HEK293 (cell line): ENCODE data around the gene LIN9.

ENCODE experiments used
- CTCF ChIA-PET: fragments of 350-600 bp; formaldehyde crosslinking; extraction: SDS; loops from one replicate; lab custom pipeline; 2021; ENCODE audit warnings: antibody characterized with exemption; lab: Yijun Ruan, JAX
- POLR2A ChIA-PET: fragments of 300-600 bp; formaldehyde crosslinking; extraction: SDS; loops from one replicate; lab custom pipeline; 2020; ENCODE audit warnings: antibody characterized with exemption, inconsistent platforms; lab: Yijun Ruan, JAX
- H3K27ac ChIP-seq: fragments of 200-500 bp; sonication (Bioruptor generic); 2 replicates; pipeline ENCODE4 v1.5.1; 2014; ENCODE audit warnings: low read depth, low read length, control low read depth, inconsistent platforms; ENCODE audit errors: extremely low read depth
- H3K36me3 ChIP-seq, 2 experiments: fragments of 200-500 bp in 1 of 2; sonication (Bioruptor generic) in 1 of 2; 1 replicate in 1 of 2; 2 replicates in 1 of 2; pipeline ENCODE4 v1.5.1; 2014 to 2017; ENCODE audit warnings: inconsistent platforms in 2 of 2, low read length in 2 of 2; ENCODE audit not compliant: control insufficient read depth in 2 of 2, insufficient read depth in 1 of 2
- H3K4me1 ChIP-seq: fragments of 200-500 bp; sonication (Bioruptor generic); 2 replicates; pipeline ENCODE4 v1.5.1; 2014; ENCODE audit warnings: mild to moderate bottlenecking, low read length, inconsistent platforms; ENCODE audit not compliant: control insufficient read depth, insufficient read depth
- H3K4me3 ChIP-seq: 2 replicates; pipeline ENCODE4 v1.5.1; 2011; ENCODE audit warnings: low read depth, mild to moderate bottlenecking, control low read depth, low read length, moderate library complexity
- H3K9me3 ChIP-seq: fragments of 200-500 bp; sonication (Bioruptor generic); 2 replicates; pipeline ENCODE4 v1.5.1; 2014; ENCODE audit warnings: low read depth, low read length, inconsistent platforms; ENCODE audit not compliant: control insufficient read depth, insufficient read depth
- GLI2 ChIP-seq: fragments of 450-650 bp; formaldehyde crosslinking; IDR thresholded peaks from 2 replicates; pipeline ENCODE4; 2017; ENCODE audit warnings: missing biosample characterization, missing genetic modification characterization, low read depth, borderline replicate concordance
- GLIS2 ChIP-seq: fragments of 450-650 bp; formaldehyde crosslinking; IDR thresholded peaks from 2 replicates; pipeline ENCODE4 v1.5.1; 2016; ENCODE audit warnings: missing biosample characterization, missing genetic modification characterization
- HOXA7 ChIP-seq: sonication (generic); formaldehyde crosslinking; IDR thresholded peaks from 2 replicates; pipeline ENCODE4 v1.8.1; 2022; ENCODE audit warnings: missing genetic modification reagents, borderline replicate concordance
- HOXD13 ChIP-seq: sonication (generic); formaldehyde crosslinking; IDR thresholded peaks from 2 replicates; pipeline ENCODE4 v1.8.0; 2022; ENCODE audit warnings: missing genetic modification reagents, borderline replicate concordance
- KLF7 ChIP-seq: fragments of 450-650 bp; formaldehyde crosslinking; IDR thresholded peaks from 2 replicates; pipeline ENCODE4 v1.5.1; 2016; ENCODE audit warnings: missing biosample characterization, missing genetic modification characterization, borderline replicate concordance
- PRDM10 ChIP-seq: fragments of 450-650 bp; formaldehyde crosslinking; IDR thresholded peaks from 2 replicates; pipeline ENCODE4 v1.5.1; 2016; ENCODE audit warnings: missing biosample characterization, missing genetic modification characterization
- ZBTB17 ChIP-seq: fragments of 450-650 bp; formaldehyde crosslinking; IDR thresholded peaks from 2 replicates; pipeline ENCODE4 v1.5.1; 2016; ENCODE audit warnings: missing biosample characterization, missing genetic modification characterization
- ZBTB21 ChIP-seq: fragments of 450-650 bp; formaldehyde crosslinking; IDR thresholded peaks from 2 replicates; pipeline ENCODE4 v1.5.1; 2017; ENCODE audit warnings: missing biosample characterization, missing genetic modification characterization
- ZBTB26 ChIP-seq: fragments of 450-650 bp; formaldehyde crosslinking; optimal IDR thresholded peaks from 2 replicates; pipeline ENCODE3; 2016; ENCODE audit warnings: missing biosample characterization, mild to moderate bottlenecking, missing genetic modification characterization
- ZBTB48 ChIP-seq: fragments of 450-650 bp; formaldehyde crosslinking; IDR thresholded peaks from 2 replicates; pipeline ENCODE4 v1.5.1; 2016; ENCODE audit warnings: missing biosample characterization, missing genetic modification characterization
- ZIC2 ChIP-seq: fragments of 450-650 bp; formaldehyde crosslinking; IDR thresholded peaks from 2 replicates; pipeline ENCODE4 v1.5.1; 2016; ENCODE audit warnings: missing biosample characterization, missing genetic modification characterization
- ZNF10 ChIP-seq: fragments of 450-650 bp; formaldehyde crosslinking; IDR thresholded peaks from 2 replicates; pipeline ENCODE4 v1.5.1; 2017; ENCODE audit warnings: missing biosample characterization, missing genetic modification characterization
- ZNF169 ChIP-seq: fragments of 450-650 bp; formaldehyde crosslinking; IDR thresholded peaks from 2 replicates; pipeline ENCODE4 v1.5.1; 2016; ENCODE audit warnings: missing biosample characterization, missing genetic modification characterization
- ZNF175 ChIP-seq: fragments of 450-650 bp; formaldehyde crosslinking; IDR thresholded peaks from 2 replicates; pipeline ENCODE4 v1.5.1; 2016; ENCODE audit warnings: missing biosample characterization, missing genetic modification characterization
- ZNF19 ChIP-seq: fragments of 450-650 bp; formaldehyde crosslinking; IDR thresholded peaks from 2 replicates; pipeline ENCODE4; 2016; ENCODE audit warnings: missing biosample characterization, missing genetic modification characterization, low read depth
- ZNF24 ChIP-seq: fragments of 450-650 bp; formaldehyde crosslinking; IDR thresholded peaks from 2 replicates; pipeline ENCODE4 v1.5.1; 2016; ENCODE audit warnings: missing biosample characterization, missing genetic modification characterization
- ZNF26 ChIP-seq: fragments of 450-650 bp; formaldehyde crosslinking; IDR thresholded peaks from 2 replicates; pipeline ENCODE4 v1.5.1; 2016; ENCODE audit warnings: missing biosample characterization, missing genetic modification characterization
- ZNF280C ChIP-seq: fragments of 450-650 bp; formaldehyde crosslinking; IDR thresholded peaks from 2 replicates; pipeline ENCODE4 v1.5.1; 2016; ENCODE audit warnings: missing biosample characterization, missing genetic modification characterization
- ZNF335 ChIP-seq: fragments of 450-650 bp; formaldehyde crosslinking; conservative IDR thresholded peaks from 2 replicates; pipeline ENCODE4 v1.5.1; 2016; ENCODE audit warnings: missing biosample characterization, missing genetic modification characterization
- ZNF350 ChIP-seq: fragments of 450-650 bp; formaldehyde crosslinking; IDR thresholded peaks from 2 replicates; pipeline ENCODE4 v1.5.0; 2017; ENCODE audit warnings: missing biosample characterization, mild to moderate bottlenecking, missing genetic modification characterization
- ZNF488 ChIP-seq: fragments of 450-650 bp; formaldehyde crosslinking; IDR thresholded peaks from 2 replicates; pipeline ENCODE4 v1.5.1; 2016; ENCODE audit warnings: missing biosample characterization, missing genetic modification characterization
- ZNF596 ChIP-seq: fragments of 450-650 bp; IDR thresholded peaks from 2 replicates; pipeline ENCODE4 v1.5.0; 2018; ENCODE audit warnings: missing biosample characterization, mild to moderate bottlenecking, missing genetic modification characterization, moderate library complexity
- ZNF600 ChIP-seq: fragments of 450-650 bp; formaldehyde crosslinking; IDR thresholded peaks from 2 replicates; pipeline ENCODE4 v1.5.1; 2016; ENCODE audit warnings: missing biosample characterization, missing genetic modification characterization
- ZNF610 ChIP-seq: fragments of 450-650 bp; formaldehyde crosslinking; IDR thresholded peaks from 2 replicates; pipeline ENCODE4 v1.5.1; 2016; ENCODE audit warnings: missing biosample characterization, missing genetic modification characterization, borderline replicate concordance
- ZNF639 ChIP-seq: fragments of 450-650 bp; formaldehyde crosslinking; IDR thresholded peaks from 2 replicates; pipeline ENCODE4 v1.5.1; 2016; ENCODE audit warnings: missing biosample characterization, missing genetic modification characterization

The LIN9 gene

GRCh38 chr1:226215239-226215638 lies 93.7 kb downstream of the LIN9 start:
- ChIA-PET CTCF (interaction anchor here (1.5 kb wide), 2 partner anchors 14 to 18 kb away, joined by 4 to 5 read pairs; no protein-coding TSS in a partner anchor), POLR2A (no interaction called here)
- no peaks in the 10 kb centered on the region for H3K9me3 ChIP-seq
- H3K36me3 ChIP-seq: no peaks in the 10 kb centered on the region
- TF ChIP-seq ZBTB17 (peak; percentile 32; the same call in 1 of the 2 replicates), ZNF639 (tag by site-specific recombination) (no peak), ZNF350 (tag by site-specific recombination) (no peak), ZNF596 (no peak), ZNF600 (peak; percentile 81), HOXA7 (no peak), ZNF175 (no peak), ZNF26 (tag by site-specific recombination) (no peak), ZBTB48 (0 out of 2 replicates have a peak, but pooled peaks have one; percentile 18), ZNF169 (tag by site-specific recombination) (no peak), ZNF335 (tag by site-specific recombination) (peak; percentile 69), ZIC2 (tag by site-specific recombination) (0 out of 2 replicates have a peak, but pooled peaks have one; percentile 39)
- H3K27ac ChIP-seq: no peak overlapping the region
- no peak overlapping the region for H3K4me3 ChIP-seq
- H3K4me1 ChIP-seq: no peaks in the 10 kb centered on the region

- POLR2A ChIA-PET: interaction anchor here (1.0 kb wide), 1 partner anchor 96 kb away, joined by 3 read pairs; the partner anchor contains the start of gene LIN9
- no peaks in the 10 kb centered on the region for H3K4me1 ChIP-seq
- no peaks in the 10 kb centered on the region for H3K36me3 ChIP-seq
- H3K27ac ChIP-seq: no peak overlapping the region
- no peaks in the 10 kb centered on the region for H3K9me3 ChIP-seq
- CTCF ChIA-PET: interaction anchor here (0.6 to 4.1 kb wide), 4 partner anchors 10 to 121 kb away, joined by 3 to 17 read pairs (median 4); no protein-coding TSS in a partner anchor
- H3K4me3 ChIP-seq: no peak overlapping the region
- TF ChIP-seq ZNF169 (tag by site-specific recombination) (no peak), GLIS2 (no peak), ZNF610 (tag by site-specific recombination) (no peak), HOXD13 (CRISPR knock-in tag) (no peak), ZNF24 (tag by site-specific recombination) (no peak), KLF7 (tag by site-specific recombination) (no peak), ZBTB21 (tag by site-specific recombination) (no peak), GLI2 (tag by site-specific recombination) (no peak), PRDM10 (tag by site-specific recombination) (no peak), ZBTB26 (tag by site-specific recombination) (no peak), ZNF335 (tag by site-specific recombination) (no peak), ZNF488 (tag by site-specific recombination) (no peak), ZNF10 (tag by site-specific recombination) (no peak), ZNF280C (no peak), ZNF19 (tag by site-specific recombination) (no peak)
Measured at GRCh38 chr1:226212545-226212944, 96.4 kb downstream of the LIN9 start.
